T-helper 2 cell treated with Interferon-gamma antibody and Interleukin-4, amounts not matched to agents 100 ng/mL and 5 ng/mL, for 36 hours (primary cell): ENCODE data around the gene TNS2. TPM values are rescaled to one million over a fixed set of nuclear protein-coding genes. Genes with fewer than 3 reads are reported as not detected.
"Not testable (repeated sequence)": the region's sequence is repeated elsewhere in the genome, so short reads cannot be mapped to it uniquely, and the experiment has no call there.

Source experiments
- intact Hi-C: fragments of 100-400 bp; cut with micrococcal nuclease; formaldehyde crosslinking; loops from one replicate; pipeline ENCODE4 v1.15.1; 2023
- total RNA-seq: library from RNA; stranded (reverse); gene quantifications from 2 replicates; pipeline ENCODE4 v1.2.3, GENCODE V29; 2022

The TNS2 gene
- total RNA-seq, 1 donor from 2014 or later, result 1.6 TPM

DNA sequence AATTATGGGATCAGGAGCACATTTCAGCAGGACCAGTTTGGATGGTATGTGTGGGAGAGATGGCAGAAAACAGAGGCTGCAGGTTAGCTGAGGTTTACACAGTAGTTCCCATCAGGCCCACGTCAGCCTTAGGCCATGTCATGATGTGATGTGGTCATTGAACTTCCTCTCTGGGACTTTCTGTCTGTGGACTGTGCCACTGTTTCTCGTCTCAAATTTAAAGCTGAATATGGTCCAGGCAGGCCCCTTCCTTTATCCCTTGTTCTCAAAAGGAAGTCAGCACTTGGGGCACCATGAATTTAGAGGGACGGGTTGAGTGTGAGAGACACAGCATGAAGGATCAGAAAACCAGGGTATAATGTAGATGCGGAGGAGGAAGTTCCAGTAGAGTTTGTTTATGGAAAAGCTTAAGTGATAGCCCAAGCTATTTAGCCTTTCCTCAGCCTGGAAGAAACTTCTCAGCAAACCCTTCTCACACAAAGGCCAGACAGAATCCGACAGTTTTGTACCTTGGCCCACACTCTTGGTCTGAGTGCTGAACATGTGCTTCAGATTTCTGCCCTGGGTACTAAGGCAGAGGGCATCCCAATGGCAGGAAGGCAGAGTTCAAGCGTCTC is 44.0 kb downstream of the TNS2 start:
- intact Hi-C loops, result no loop called here

DNA sequence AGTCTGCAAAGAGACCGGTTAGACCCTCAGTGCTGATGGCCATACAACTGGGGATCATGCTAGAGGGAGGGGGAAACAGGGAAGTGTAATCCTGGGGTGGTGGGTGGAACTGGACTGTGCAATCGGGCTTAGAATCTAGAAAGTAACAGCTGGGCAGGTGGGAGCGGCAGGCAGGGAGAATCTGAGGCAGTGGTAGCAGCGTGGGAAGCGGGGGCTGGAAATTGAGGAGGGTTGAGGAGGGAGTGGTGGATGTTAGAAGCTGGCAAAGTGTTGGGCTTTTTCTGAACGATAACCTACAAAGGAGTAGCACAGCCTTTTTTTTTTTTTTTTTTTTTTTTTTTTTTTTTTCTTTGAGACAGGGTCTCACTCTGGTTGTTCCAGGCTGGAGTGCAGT is 44.5 kb downstream of the TNS2 start:
- intact Hi-C loops, result no loop called here

DNA sequence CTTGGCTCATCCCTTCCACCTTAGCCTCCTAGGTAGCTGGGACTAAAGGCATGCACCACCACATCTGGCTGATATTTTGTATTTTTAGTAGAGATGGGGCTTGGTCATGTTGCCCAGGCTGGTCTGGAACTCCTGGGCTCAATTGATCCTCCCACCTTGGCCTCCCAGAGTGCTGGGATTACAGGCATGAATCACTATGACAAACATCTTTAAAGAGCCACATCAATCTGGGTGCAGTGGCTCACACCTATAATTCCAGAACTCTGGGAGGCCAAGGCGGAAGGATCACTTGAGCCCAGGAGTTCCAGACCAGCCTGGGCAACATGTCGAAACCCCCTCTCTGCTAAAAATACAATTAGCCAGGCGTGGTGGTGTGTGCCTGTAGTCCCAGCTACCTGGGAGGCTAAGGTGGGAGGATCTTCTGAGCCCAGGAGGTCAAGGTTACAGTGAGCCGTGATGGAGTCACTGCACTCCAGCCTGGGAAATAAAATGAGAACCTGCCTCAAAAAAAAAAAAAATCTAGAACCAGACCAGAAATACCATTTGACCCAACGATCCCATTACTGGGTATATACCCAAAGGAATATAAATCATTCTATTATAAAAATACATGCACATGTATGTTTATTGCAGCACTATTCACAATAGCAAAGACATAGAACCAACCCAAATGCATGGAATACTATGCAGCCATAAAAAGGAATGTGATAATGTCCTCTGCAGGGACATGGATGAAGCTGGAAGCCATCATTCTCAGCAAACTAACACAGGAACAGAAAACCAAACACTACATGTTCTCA is 45.1 kb downstream of the TNS2 start:
- intact Hi-C loops, result not testable (repeated sequence)

DNA sequence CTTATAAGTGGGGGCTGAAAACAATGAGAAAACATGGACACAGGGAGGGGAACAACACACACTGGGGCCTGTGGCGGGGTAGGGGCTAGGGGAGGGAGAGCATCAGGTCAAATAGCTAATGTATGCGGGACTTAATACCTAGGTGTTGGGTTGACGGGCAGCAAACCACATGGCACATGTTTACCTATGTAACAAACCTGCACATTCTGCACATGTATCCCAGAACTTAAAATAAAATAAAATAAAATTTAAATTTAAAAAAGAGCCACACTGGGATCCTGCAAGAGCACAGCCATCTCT is 45.7 kb downstream of the TNS2 start:
- intact Hi-C loops, result not testable (repeated sequence)

DNA sequence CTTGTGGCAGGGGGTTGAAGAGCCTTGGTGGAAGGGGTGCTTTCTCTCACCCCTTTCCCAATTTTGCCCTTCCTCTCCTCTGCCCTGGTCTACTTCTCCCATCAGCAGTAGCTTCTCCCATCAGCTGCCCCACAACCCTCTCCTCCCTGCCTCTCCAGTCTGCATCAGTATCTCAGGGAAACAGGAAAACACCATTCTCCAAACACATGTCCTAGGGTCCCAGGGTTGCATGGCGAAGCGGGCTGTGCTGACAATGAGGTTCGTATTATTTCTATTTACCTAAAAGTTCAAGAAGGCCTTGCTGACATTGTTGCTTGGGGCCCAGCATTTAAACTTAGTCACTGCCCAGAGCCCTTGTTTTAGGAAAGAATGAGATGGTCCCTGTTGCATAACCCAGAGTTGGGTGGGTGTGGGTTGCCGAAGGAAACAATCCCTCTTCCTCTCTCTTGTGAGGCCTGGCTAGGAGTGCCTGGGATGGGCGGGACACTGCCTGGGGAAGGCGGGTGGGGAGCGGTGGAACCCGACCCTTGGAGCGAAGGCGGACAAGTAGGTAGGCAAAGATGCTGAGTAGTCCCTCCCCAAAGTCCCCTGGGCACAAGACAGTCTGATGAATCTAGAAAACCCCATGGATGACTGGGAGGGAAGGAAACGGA is 46.4 kb downstream of the TNS2 start:
- intact Hi-C loops, result no loop called here

DNA sequence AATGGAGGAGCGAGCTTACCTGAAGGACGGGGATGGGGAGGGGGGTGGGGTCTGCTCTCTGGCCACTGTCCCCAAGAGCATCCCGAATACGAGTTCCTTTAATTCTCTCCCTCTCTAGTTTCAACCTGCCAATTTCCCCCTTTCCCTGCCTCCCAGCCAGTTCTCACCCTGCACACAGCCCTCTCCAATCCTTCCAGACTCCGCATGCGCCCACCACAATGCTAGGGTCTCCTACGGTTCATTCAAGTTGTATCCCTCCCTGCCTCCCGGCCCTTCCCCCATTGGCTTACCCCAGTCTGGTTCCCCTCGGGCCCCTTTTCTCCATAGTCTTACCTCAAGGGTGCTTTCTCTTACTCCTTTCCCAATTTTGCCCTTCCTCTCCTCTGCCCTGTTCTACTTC is 46.9 kb downstream of the TNS2 start:
- intact Hi-C loops, result no loop called here

DNA sequence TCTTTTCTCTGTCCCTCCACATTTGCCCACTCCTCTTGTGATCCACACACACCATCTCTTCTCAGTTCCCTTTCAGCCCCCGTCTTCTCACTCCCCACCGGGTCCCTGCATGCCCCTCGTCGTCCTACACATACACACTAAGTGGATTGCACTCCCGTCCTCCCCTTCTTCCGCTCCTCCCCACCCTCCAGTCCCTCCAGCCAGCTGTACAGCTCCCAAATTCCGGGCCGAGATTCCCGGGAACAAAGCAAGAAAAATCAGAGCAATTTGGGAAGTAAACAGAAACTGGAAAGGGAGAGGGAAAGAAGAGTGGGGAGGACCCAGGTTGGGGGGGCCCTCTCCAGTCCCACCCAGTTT is 47.3 kb downstream of the TNS2 start:
- intact Hi-C loops, result no loop called here

DNA sequence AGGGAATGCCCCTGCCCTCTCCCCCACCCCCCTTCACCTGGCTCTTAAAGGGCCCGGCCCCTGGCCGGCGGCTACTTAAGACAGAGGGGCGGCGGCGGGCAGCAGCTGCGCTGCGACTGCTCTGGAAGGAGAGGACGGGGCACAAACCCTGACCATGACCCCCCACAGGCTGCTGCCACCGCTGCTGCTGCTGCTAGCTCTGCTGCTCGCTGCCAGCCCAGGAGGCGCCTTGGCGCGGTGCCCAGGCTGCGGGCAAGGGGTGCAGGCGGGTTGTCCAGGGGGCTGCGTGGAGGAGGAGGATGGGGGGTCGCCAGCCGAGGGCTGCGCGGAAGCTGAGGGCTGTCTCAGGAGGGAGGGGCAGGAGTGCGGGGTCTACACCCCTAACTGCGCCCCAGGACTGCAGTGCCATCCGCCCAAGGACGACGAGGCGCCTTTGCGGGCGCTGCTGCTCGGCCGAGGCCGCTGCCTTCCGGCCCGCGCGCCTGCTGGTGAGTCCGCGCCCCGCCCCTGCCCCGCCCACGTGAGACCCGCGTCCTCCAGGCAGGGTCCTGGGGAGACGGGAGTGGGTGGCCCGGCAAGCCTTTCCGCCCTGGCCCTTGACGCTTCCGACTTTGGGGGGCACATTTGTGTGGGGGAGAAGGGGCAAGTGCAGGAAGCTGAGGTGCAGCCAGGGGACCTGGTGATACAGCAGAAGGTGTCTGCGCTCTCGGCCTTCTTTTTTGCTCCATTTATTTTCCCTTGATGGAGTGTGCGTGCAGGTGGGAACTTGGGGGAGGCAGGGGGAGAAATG is 47.9 kb downstream of the TNS2 start, which contains the start of gene IGFBP6:
Gene IGFBP6 (plus strand): TSS at position 104 of the 790 bp plus-strand sequence. CDS start 51 bp downstream, at position 155.
- intact Hi-C loops, result loop anchor here (2.0 kb wide), 2 partner anchors 19 to 59 kb away; partner anchors contain the start of gene SPRYD3

DNA sequence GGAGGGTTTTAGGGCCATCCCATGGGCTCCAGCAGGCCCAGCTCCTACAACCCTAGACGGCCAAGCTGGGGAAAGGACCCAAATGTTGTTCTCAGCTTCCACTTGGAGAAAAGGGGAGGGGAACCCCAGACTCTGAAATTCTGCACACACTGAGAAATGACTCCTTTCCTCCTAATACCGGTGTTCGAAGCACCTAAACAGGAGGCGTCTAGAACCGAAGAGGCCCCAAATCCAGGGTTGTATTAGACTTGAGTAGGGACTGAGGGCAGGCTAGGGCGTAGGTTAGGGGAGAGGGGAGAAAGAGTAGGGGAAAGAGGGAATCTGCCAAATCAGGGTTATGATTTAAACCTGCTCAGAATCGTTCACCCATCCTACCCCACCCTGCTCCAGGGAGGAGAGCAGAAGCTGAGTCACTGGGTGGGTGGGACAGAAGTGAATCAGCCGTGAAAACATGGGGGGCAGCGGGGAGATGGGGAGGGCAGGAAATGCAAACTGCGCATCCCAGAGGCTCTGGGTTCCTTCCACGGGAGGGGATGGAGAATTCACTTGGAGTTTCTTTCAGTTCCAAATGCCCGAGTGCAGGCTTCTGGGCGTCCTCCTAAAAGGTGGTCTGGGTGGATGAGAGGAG is 48.6 kb downstream of the TNS2 start:
- intact Hi-C loops, result loop anchor here (2.0 kb wide), 2 partner anchors 20 to 60 kb away; partner anchors contain the start of gene SPRYD3

DNA sequence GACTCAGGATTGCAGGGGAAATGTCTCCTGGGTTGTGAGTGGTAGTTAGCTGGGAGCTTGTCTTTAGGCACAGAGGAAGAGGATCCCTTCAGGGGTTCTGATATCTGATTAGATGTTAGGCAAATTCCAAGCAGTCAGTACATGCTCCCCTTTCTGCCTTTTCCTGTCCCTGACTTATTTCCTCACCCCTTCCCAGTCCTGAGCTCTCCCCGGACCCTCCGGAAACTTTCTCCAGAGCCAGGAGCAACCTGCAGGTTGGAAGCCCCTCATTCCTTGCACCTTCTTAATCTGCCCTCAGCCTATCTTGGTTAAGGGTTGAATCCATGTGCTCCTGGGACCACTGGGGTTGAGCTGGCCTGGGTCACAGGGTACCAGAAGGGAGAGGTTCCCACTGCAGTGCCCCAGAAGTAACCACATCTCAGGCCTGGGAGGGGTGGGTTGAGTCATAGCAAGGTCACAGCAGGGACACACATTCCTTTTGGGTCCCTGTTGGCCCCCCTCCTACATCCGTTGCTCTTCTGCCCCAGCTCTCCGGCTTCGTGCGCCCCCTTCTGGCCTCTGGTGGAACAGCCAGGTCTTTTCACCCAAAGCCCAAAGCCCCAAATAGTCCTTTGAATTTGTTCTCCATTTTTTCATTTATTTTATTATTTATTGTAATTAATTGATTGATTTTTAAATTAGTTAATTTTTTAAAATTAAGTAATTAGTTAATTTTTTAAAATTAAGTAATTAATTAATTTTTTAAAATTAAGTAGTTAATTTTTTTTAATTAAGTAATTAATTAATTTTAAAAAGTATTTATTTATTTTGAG is 49.4 kb downstream of the TNS2 start:
- intact Hi-C loops, result loop anchor here (1.0 to 2.0 kb wide), 3 partner anchors 20 to 60 kb away; partner anchors contain the start of gene SPRYD3

DNA sequence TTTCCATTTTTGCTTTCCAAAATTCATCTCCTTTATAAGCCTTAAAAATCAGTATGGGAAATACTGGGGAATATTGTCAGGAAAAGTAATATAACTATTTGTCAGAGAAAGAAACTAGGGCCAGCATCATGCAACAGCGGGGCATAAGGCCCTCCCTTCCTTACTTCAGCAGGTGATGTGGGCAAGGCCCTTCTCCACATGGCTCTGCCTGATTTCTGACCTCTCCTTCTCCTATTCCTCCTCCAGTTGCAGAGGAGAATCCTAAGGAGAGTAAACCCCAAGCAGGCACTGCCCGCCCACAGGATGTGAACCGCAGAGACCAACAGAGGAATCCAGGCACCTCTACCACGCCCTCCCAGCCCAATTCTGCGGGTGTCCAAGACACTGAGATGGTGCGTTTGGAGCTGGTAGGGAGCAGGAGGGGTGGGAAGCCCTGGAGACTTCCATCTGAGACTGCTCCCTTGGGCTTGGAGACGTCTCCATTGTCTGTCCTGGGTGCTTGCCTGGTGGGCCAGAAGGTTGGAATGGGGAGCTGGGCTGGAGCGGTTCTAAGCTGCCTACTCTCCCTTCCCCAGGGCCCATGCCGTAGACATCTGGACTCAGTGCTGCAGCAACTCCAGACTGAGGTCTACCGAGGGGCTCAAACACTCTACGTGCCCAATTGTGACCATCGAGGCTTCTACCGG is 50.7 kb downstream of the TNS2 start:
- intact Hi-C loops, result no loop called here

DNA sequence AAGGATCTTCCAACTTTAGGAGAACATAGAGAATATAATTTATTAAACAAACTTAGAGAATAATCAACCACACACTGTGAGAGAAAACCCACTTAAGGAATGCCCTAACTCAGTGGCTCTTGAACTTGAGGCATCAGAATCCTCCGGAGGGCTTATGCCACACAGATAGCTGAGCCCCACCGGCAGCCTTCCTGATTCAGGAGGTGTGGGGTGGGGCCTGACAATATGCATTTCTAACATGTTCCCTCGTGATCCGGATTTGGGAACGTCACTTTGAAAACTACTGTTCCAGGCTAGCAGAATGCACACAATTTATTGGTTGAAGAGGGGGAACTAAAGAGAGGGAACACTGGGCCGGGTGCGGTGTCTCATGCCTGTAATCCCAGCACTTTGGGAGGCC is 51.4 kb downstream of the TNS2 start:
- intact Hi-C loops, result no loop called here

DNA sequence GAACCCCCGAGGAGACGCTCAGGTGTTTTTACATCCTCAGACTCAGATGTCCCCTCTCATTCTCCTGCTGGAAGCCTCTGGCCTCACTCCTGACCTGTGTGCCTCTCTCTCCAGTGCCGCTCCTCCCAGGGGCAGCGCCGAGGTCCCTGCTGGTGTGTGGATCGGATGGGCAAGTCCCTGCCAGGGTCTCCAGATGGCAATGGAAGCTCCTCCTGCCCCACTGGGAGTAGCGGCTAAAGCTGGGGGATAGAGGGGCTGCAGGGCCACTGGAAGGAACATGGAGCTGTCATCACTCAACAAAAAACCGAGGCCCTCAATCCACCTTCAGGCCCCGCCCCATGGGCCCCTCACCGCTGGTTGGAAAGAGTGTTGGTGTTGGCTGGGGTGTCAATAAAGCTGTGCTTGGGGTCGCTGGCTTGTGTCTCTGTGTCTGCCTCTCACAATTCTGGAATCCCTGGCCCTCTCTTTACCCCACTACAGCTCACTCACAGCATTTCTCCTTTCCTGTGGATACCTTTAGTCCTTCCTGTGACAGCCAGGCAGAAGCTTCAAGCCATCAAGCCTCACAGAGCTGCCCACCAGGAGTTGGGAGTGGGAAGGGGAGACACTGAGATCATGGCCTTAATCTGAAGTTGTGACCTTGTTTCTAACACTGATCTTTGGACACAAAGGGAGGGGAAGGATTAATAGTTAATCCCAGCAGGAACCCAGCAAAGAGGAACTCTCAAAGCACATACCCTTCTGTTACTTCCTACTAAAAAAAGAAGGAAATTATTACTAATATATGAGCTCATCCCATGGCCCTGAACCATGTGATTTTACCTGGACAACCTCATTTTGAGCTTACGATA is 52.3 kb downstream of the TNS2 start:
- intact Hi-C loops, result no loop called here

DNA sequence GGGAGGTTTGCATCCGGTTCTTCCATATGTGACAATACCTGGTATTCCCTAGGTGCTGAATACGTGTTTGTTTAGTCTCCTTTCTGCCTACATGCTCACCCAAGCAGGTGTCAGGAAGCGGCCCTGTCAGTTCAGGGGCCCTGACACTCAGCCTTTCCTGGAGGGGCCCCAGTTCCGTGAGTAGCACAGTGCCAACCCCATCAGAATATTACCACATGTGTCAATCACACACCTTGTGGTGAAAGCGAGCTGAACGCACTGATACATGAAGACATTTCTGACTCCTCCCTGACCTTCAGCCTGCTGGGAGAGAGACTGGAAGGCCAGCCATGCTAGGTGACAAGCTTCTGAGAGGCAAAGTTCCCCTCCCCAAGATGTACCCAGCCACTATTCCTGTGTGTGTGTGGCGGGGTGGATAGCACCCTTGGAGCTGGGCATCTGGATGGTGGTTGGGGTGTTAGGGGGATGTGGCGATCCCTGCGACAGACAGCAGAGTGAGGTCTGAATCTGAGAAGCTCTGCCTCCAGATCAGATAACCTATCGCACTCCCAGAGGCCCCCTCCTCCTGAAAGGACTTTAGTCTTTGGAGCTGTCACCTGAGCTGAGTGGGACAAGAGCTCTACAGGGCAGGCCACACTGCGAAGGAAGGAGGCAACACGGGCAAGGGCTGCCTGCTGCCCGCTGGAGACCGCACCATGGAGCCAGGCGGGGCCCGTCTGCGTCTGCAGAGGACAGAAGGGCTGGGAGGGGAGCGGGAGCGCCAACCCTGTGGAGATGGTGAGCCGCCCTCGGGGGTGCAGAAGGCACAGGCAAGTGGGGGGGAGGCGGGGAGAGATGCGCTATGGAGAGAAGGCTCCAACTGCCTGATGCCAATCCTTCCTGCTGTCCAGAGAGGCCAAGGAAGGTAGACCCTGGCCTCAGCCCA is 53.3 kb downstream of the TNS2 start, which contains the start of gene SOAT2:
Gene SOAT2 (plus strand): TSS at position 604 of the 925 bp plus-strand sequence. CDS start 92 bp downstream, at position 696.
- intact Hi-C loops, result no loop called here

DNA sequence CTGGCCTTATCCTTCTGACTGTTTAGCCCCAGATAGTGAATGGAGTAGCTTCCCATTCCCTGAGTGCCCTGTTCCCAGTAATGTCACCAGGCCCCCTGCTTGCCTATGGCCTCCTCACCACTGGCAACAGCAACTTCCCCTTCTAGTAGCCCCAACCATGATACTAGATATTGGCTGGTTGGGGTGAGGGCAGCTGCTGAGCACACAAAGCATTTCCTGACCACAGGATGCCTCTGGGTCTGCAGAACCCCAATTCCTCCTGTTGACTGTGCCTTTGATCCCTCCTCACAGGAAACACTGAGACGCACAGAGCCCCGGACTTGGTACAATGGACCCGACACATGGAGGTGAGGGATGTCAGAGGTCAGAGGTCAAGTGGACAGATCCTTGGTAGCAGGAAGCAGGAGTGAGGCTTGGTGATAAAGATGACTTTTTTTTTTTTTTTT is 54.0 kb downstream of the TNS2 start:
- intact Hi-C loops, result no loop called here

DNA sequence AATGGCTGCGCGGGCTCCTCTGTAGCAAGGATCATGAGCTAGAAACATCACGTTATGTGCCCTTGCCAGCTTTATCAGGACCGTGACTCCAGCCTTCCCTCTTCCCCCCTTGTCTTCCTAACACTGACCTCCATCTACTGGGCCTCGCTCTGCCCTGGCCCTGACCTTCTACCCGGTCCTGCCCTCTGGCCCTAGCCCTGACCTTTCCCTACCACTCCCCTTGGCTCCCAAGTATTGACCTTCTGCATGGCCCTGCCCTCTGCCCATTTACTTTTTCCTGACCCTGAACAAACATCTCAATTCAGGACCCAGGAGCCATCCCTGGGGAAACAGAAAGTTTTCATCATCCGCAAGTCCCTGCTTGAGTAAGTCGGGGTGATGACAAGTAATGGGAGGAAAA is 55.4 kb downstream of the TNS2 start:
- intact Hi-C loops, result no loop called here

DNA sequence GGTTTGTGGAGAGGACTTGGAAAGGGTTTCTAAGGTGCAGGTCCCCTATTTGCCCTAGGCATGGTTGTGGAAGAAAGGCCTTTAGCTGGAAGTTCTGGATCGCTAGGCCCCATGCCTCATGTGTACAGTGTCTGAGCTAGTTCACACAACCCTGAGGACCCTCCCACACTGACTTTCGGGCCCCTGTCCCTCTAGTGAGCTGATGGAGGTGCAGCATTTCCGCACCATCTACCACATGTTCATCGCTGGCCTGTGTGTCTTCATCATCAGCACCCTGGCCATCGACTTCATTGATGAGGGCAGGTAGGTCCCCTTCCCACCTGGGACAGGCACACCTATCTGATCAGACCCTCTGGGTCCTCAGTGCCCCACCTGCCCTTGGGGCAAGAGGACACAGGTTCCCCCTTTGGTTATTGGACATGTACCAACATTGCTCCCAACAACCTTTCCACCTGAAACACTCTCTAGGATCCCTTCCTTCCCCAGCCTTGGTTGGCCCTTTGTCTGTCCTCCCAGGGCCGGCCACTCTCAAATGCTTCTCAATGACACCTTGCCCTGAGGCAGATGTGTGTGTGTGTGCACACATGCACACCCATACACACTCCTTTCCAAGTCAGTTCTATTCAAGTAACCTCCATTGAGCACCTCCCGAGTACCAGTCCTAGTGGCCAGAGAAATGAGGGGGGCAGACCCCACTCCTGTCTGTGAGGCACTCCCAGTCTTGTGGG is 56.0 kb downstream of the TNS2 start:
- intact Hi-C loops, result no loop called here
